ENCODE data around the gene TRIM15. TPM values are rescaled to one million over a fixed set of nuclear protein-coding genes. Genes with fewer than 3 reads are reported as not detected.

Gene TRIM15
- total and polyA plus RNA-seq, 10 of the 15 experiments (the other 5 are each of a cell fraction or from before 2014, with no cell fraction given): 0.29 TPM; not detected in 9

DNA sequence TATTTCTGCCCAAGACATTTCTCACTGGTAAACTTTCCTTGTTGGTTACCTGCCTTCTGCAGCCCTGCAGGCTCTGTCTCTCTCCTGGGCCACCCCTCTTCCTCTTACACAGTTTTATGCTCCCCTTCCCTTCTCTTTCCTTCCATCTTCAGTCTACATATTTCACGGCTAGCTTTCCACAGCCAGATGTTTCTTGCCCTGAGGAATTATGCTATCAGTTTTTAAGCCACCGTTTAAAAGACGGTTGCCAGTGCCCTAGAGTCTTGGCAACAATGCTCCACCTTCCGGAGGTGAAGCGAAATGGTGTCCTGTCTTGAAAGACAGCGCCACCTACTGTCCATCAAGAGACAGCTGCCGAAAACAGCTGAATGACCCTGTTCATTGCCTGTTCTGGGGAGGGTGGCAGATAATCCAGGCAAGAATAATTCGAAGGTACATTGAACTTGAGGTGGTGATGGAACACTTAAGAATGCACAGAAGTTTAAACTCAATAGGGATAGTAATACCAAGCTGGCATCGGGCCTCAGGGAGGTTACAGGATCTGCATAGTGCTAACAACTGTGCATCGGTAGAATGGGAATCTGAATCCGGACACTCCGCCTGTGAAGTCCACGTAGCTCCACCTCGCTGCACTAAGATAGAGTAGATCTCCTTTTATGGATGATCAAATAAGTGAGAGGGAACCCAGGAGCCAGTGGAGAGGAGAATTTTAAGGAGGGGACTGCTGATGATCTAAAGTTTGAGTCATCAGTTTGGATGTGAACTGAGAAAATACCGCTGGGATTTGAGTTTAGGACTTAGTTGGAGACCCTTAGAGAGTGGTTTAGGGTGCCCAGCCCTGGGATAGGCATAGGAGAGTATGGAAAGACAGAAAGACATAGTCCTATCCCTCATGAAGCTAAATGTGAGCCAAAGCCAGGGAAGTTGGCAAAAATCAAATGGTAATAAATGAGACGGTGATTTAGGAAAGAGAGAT is 32.2 kb upstream of the TRIM15 start (continued):
- TF ChIP-seq TCF3 (IDR thresholded peaks at IDR 0.05; ENCODE audit: borderline replicate concordance, insufficient read depth, low read depth, low read length) (no peak), BACH1 (IDR thresholded peaks at IDR 0.05; ENCODE audit: borderline replicate concordance) (no peak), POU2F2 (IDR thresholded peaks at IDR 0.05; ENCODE audit: borderline replicate concordance, low read depth, low read length) (no peak), SMC3 (IDR thresholded peaks at IDR 0.05; ENCODE audit: borderline replicate concordance, low read length) (peak; percentile 99), NR2C2 (IDR thresholded peaks at IDR 0.05; ENCODE audit: borderline replicate concordance, control insufficient read depth, insufficient read length, low read depth) (no peak), NR2C1 (IDR thresholded peaks at IDR 0.05) (no peak), PAX5 (IDR thresholded peaks at IDR 0.05; ENCODE audit: borderline replicate concordance, low read depth, low read length) (no peak), IRF5 (IDR thresholded peaks at IDR 0.05; ENCODE audit: borderline replicate concordance) (no peak), EED (IDR thresholded peaks at IDR 0.05; ENCODE audit: low read depth) (no peak), MAX (IDR thresholded peaks at IDR 0.05; ENCODE audit: low read depth, low read length) (no peak), BCLAF1 (IDR thresholded peaks at IDR 0.05) (no peak), SPI1 (IDR thresholded peaks at IDR 0.05; ENCODE audit: borderline replicate concordance, insufficient read depth, low read depth, low read length) (no peak)
- TF ChIP-seq, protein P1, sequence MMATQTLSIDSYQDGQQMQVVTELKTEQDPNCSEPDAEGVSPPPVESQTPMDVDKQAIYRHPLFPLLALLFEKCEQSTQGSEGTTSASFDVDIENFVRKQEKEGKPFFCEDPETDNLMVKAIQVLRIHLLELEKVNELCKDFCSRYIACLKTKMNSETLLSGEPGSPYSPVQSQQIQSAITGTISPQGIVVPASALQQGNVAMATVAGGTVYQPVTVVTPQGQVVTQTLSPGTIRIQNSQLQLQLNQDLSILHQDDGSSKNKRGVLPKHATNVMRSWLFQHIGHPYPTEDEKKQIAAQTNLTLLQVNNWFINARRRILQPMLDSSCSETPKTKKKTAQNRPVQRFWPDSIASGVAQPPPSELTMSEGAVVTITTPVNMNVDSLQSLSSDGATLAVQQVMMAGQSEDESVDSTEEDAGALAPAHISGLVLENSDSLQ (IDR thresholded peaks at IDR 0.05): peak; percentile 76; the same call in 1 of the 2 replicates
- TF ChIP-seq, protein P2, sequence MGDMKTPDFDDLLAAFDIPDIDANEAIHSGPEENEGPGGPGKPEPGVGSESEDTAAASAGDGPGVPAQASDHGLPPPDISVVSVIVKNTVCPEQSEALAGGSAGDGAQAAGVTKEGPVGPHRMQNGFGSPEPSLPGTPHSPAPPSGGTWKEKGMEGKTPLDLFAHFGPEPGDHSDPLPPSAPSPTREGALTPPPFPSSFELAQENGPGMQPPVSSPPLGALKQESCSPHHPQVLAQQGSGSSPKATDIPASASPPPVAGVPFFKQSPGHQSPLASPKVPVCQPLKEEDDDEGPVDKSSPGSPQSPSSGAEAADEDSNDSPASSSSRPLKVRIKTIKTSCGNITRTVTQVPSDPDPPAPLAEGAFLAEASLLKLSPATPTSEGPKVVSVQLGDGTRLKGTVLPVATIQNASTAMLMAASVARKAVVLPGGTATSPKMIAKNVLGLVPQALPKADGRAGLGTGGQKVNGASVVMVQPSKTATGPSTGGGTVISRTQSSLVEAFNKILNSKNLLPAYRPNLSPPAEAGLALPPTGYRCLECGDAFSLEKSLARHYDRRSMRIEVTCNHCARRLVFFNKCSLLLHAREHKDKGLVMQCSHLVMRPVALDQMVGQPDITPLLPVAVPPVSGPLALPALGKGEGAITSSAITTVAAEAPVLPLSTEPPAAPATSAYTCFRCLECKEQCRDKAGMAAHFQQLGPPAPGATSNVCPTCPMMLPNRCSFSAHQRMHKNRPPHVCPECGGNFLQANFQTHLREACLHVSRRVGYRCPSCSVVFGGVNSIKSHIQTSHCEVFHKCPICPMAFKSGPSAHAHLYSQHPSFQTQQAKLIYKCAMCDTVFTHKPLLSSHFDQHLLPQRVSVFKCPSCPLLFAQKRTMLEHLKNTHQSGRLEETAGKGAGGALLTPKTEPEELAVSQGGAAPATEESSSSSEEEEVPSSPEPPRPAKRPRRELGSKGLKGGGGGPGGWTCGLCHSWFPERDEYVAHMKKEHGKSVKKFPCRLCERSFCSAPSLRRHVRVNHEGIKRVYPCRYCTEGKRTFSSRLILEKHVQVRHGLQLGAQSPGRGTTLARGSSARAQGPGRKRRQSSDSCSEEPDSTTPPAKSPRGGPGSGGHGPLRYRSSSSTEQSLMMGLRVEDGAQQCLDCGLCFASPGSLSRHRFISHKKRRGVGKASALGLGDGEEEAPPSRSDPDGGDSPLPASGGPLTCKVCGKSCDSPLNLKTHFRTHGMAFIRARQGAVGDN (IDR thresholded peaks at IDR 0.05): no peak
- TF ChIP-seq, protein P3, sequence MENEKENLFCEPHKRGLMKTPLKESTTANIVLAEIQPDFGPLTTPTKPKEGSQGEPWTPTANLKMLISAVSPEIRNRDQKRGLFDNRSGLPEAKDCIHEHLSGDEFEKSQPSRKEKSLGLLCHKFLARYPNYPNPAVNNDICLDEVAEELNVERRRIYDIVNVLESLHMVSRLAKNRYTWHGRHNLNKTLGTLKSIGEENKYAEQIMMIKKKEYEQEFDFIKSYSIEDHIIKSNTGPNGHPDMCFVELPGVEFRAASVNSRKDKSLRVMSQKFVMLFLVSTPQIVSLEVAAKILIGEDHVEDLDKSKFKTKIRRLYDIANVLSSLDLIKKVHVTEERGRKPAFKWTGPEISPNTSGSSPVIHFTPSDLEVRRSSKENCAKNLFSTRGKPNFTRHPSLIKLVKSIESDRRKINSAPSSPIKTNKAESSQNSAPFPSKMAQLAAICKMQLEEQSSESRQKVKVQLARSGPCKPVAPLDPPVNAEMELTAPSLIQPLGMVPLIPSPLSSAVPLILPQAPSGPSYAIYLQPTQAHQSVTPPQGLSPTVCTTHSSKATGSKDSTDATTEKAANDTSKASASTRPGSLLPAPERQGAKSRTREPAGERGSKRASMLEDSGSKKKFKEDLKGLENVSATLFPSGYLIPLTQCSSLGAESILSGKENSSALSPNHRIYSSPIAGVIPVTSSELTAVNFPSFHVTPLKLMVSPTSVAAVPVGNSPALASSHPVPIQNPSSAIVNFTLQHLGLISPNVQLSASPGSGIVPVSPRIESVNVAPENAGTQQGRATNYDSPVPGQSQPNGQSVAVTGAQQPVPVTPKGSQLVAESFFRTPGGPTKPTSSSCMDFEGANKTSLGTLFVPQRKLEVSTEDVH (IDR thresholded peaks at IDR 0.05; ENCODE audit: low read depth, partially characterized antibody): no peak

Data from GM12878 (cell line).